Activated CD4-positive, alpha-beta memory T cell treated with anti-CD3 and anti-CD28 coated beads, Interleukin-2, amount 10 ng/mL, durations not matched to agents 7 days and 5 days (primary cell): Measurements from ENCODE around the gene MAP3K14. TPM values are rescaled to one million over a fixed set of nuclear protein-coding genes. Genes with fewer than 3 reads are reported as not detected.
"Not testable (repeated sequence)": the region's sequence is repeated elsewhere in the genome, so short reads cannot be mapped to it uniquely, and the experiment has no call there.

Experiments used
- CTCF ChIA-PET: fragments of 350-600 bp; sonication (Branson Sonifier 250); formaldehyde crosslinking; loops from one replicate; lab custom pipeline; 2021; ENCODE audit warnings: antibody characterized with exemption, inconsistent platforms; lab: Charles Lee
- POLR2A ChIA-PET: fragments of 350-600 bp; sonication (Branson Sonifier 250); formaldehyde crosslinking; loops from one replicate; lab custom pipeline; 2021; ENCODE audit warnings: antibody characterized with exemption; lab: Charles Lee
- DNase-seq: peaks from one replicate; pipeline ENCODE4 v3.0.0-alpha.2; 2020
- H3K27ac Mint-ChIP-seq: one replicate; pipeline ENCODE4 v1.8.0; 2021; ENCODE audit warnings: mild to moderate bottlenecking, mixed read lengths
- H3K27me3 Mint-ChIP-seq: one replicate; pipeline ENCODE4 v1.8.0; 2021; ENCODE audit warnings: mixed read lengths
- H3K36me3 Mint-ChIP-seq: one replicate; pipeline ENCODE4 v1.8.0; 2021; ENCODE audit warnings: low read depth, mixed read lengths
- H3K4me1 Mint-ChIP-seq: one replicate; pipeline ENCODE4 v1.8.0; 2021; ENCODE audit warnings: mixed read lengths
- H3K4me3 Mint-ChIP-seq: one replicate; pipeline ENCODE4 v1.8.0; 2021; ENCODE audit warnings: mild to moderate bottlenecking, mixed read lengths
- H3K9me3 Mint-ChIP-seq: one replicate; pipeline ENCODE4 v1.8.0; 2021; ENCODE audit warnings: mixed read lengths
- total RNA-seq, 2 experiments: library from RNA; stranded (reverse); gene quantifications; one replicate each; pipeline ENCODE4 v1.2.3, GENCODE V29; 2021

MAP3K14 gene
- total RNA-seq, 2 experiments from 2014 or later, result 28.7 to 30.6 TPM

GRCh38 chr17:45311401-45311759 is 5.4 kb downstream of the MAP3K14 start:
- H3K4me1 Mint-ChIP-seq, result peaks cover 79% of the 10 kb centered on the region
- H3K4me3 Mint-ChIP-seq, result peak overlapping the region; percentile 65
- ChIA-PET POLR2A (interaction anchor here (0.9 to 12.9 kb wide), 16 partner anchors 8 to 250 kb away, joined by 3 to 337 read pairs (median 10); partner anchors contain the start of genes FMNL1, HEXIM1, HEXIM2 and NMT1), CTCF (interaction anchor here (0.9 to 4.3 kb wide), 16 partner anchors 11 to 176 kb away, joined by 3 to 54 read pairs (median 5); partner anchors contain the start of genes ACBD4 and HEXIM1)
- no peak for DNase-seq
- H3K9me3 Mint-ChIP-seq, result no peaks in the 10 kb centered on the region
- peak overlapping the region; percentile 93 for H3K27ac Mint-ChIP-seq
- no peaks in the 10 kb centered on the region for H3K27me3 Mint-ChIP-seq
- H3K36me3 Mint-ChIP-seq, result peaks cover 80% of the 10 kb centered on the region

GRCh38 chr17:45310380-45311324 is 6.2 kb downstream of the MAP3K14 start:
- ChIA-PET CTCF (interaction anchor here (0.9 to 4.3 kb wide), 13 partner anchors 10 to 175 kb away, joined by 3 to 54 read pairs (median 5); partner anchors contain the start of gene ACBD4), POLR2A (interaction anchor here (0.7 to 12.9 kb wide), 11 partner anchors 9 to 161 kb away, joined by 3 to 337 read pairs (median 11); partner anchors contain the start of genes FMNL1, HEXIM1 and HEXIM2)
- H3K4me1 Mint-ChIP-seq, result peaks cover 86% of the 10 kb centered on the region
- peak overlapping the region; percentile 93 for H3K27ac Mint-ChIP-seq
- no peaks in the 10 kb centered on the region for H3K27me3 Mint-ChIP-seq
- DNase-seq, result no peak
- peaks cover 80% of the 10 kb centered on the region for H3K36me3 Mint-ChIP-seq
- H3K4me3 Mint-ChIP-seq, result peak overlapping the region; percentile 65
- no peaks in the 10 kb centered on the region for H3K9me3 Mint-ChIP-seq

- Mint-ChIP-seq H3K4me3 (no peak overlapping the region), H3K27me3 (no peaks in the 10 kb centered on the region), H3K36me3 (peaks cover 76% of the 10 kb centered on the region), H3K27ac (peak overlapping the region; percentile 34), H3K4me1 (peaks cover 86% of the 10 kb centered on the region), H3K9me3 (no peaks in the 10 kb centered on the region)
- ChIA-PET POLR2A (interaction anchor here (3.9 to 12.9 kb wide), 3 partner anchors 8 to 160 kb away, joined by 20 to 337 read pairs (median 135); partner anchors contain the start of genes FMNL1, HEXIM1 and MAP3K14), CTCF (interaction anchor here (4.3 kb wide), 1 partner anchor 33 kb away, joined by 54 read pairs; no protein-coding TSS in a partner anchor)
- no peak for DNase-seq
Observed at GRCh38 chr17:45309400-45309799, 7.4 kb downstream of the MAP3K14 start.

GRCh38 chr17:45308840-45309239 is 8.0 kb downstream of the MAP3K14 start:
- Mint-ChIP-seq H3K27me3 (no peaks in the 10 kb centered on the region), H3K27ac (peak overlapping the region; percentile 34), H3K4me1 (peaks cover 86% of the 10 kb centered on the region), H3K9me3 (no peaks in the 10 kb centered on the region), H3K36me3 (peaks cover 75% of the 10 kb centered on the region), H3K4me3 (no peak overlapping the region)
- CTCF ChIA-PET, result interaction anchor here (0.9 to 1.9 kb wide), 3 partner anchors 8 to 32 kb away, joined by 3 to 9 read pairs (median 3); partner anchors contain the start of gene MAP3K14
- no peak for DNase-seq
- POLR2A ChIA-PET, result interaction anchor here (0.9 to 12.9 kb wide), 4 partner anchors 9 to 160 kb away, joined by 3 to 337 read pairs (median 70); partner anchors contain the start of genes FMNL1, HEXIM1 and MAP3K14

GRCh38 chr17:45308016-45308365 is 8.8 kb downstream of the MAP3K14 start:
- CTCF ChIA-PET, result interaction anchor here (1.0 to 1.9 kb wide), 2 partner anchors 11 to 31 kb away, joined by 3 to 9 read pairs; no protein-coding TSS in a partner anchor
- no peaks in the 10 kb centered on the region for H3K9me3 Mint-ChIP-seq
- H3K27me3 Mint-ChIP-seq, result no peaks in the 10 kb centered on the region
- H3K27ac Mint-ChIP-seq, result peak overlapping the region; percentile 75
- peaks cover 69% of the 10 kb centered on the region for H3K36me3 Mint-ChIP-seq
- peaks cover 86% of the 10 kb centered on the region for H3K4me1 Mint-ChIP-seq
- POLR2A ChIA-PET, result interaction anchor here (0.9 to 9.9 kb wide), 7 partner anchors 10 to 159 kb away, joined by 3 to 135 read pairs (median 4); partner anchors contain the start of genes HEXIM1, HEXIM2 and MAP3K14
- DNase-seq, result no peak
- H3K4me3 Mint-ChIP-seq, result peak overlapping the region; percentile 36

- H3K4me1 Mint-ChIP-seq, result peaks cover 86% of the 10 kb centered on the region
- no peaks in the 10 kb centered on the region for H3K9me3 Mint-ChIP-seq
- ChIA-PET POLR2A (interaction anchor here (0.9 to 9.9 kb wide), 10 partner anchors 10 to 159 kb away, joined by 3 to 135 read pairs (median 3); partner anchors contain the start of genes HEXIM1, HEXIM2 and MAP3K14), CTCF (interaction anchor here (1.9 to 2.0 kb wide), 3 partner anchors 9 to 30 kb away, joined by 6 to 11 read pairs (median 9); partner anchors contain the start of gene MAP3K14)
- peak; percentile 51 for DNase-seq
- peak overlapping the region; percentile 75 for H3K27ac Mint-ChIP-seq
- no peak overlapping the region for H3K4me3 Mint-ChIP-seq
- H3K27me3 Mint-ChIP-seq, result no peaks in the 10 kb centered on the region
- peaks cover 71% of the 10 kb centered on the region for H3K36me3 Mint-ChIP-seq
Observed at GRCh38 chr17:45307290-45308015, 9.4 kb downstream of the MAP3K14 start.

- Mint-ChIP-seq H3K4me3 (no peak overlapping the region), H3K9me3 (no peaks in the 10 kb centered on the region), H3K27ac (peak overlapping the region; percentile 55), H3K4me1 (peaks cover 85% of the 10 kb centered on the region), H3K27me3 (no peaks in the 10 kb centered on the region), H3K36me3 (peaks cover 67% of the 10 kb centered on the region)
- no peak for DNase-seq
- POLR2A ChIA-PET, result interaction anchor here (0.9 to 9.9 kb wide), 7 partner anchors 11 to 102 kb away, joined by 3 to 135 read pairs (median 3); partner anchors contain the start of gene MAP3K14
- CTCF ChIA-PET, result interaction anchor here (1.3 to 2.0 kb wide), 4 partner anchors 10 to 79 kb away, joined by 5 to 11 read pairs (median 8); partner anchors contain the start of gene MAP3K14
Observed at GRCh38 chr17:45306623-45307022, 10.2 kb downstream of the MAP3K14 start.

GRCh38 chr17:45306094-45306493 is 10.7 kb downstream of the MAP3K14 start:
- H3K4me3 Mint-ChIP-seq, result no peak overlapping the region
- peak overlapping the region; percentile 55 for H3K27ac Mint-ChIP-seq
- H3K9me3 Mint-ChIP-seq, result no peaks in the 10 kb centered on the region
- H3K36me3 Mint-ChIP-seq, result peaks cover 62% of the 10 kb centered on the region
- H3K27me3 Mint-ChIP-seq, result no peaks in the 10 kb centered on the region
- CTCF ChIA-PET, result interaction anchor here (1.3 to 2.0 kb wide), 3 partner anchors 10 to 79 kb away, joined by 5 to 11 read pairs (median 6); partner anchors contain the start of gene MAP3K14
- POLR2A ChIA-PET, result interaction anchor here (1.0 to 9.9 kb wide), 3 partner anchors 10 to 13 kb away, joined by 4 to 135 read pairs (median 16); partner anchors contain the start of gene MAP3K14
- no peak for DNase-seq
- peaks cover 83% of the 10 kb centered on the region for H3K4me1 Mint-ChIP-seq

- ChIA-PET CTCF (interaction anchor here (1.3 to 2.0 kb wide), 2 partner anchors 11 to 80 kb away, joined by 5 to 11 read pairs; partner anchors contain the start of gene MAP3K14), POLR2A (interaction anchor here (4.5 to 9.9 kb wide), 2 partner anchors 12 kb away, joined by 16 to 135 read pairs; partner anchors contain the start of gene MAP3K14)
- Mint-ChIP-seq H3K4me3 (no peak overlapping the region), H3K36me3 (peaks cover 59% of the 10 kb centered on the region), H3K27me3 (no peaks in the 10 kb centered on the region), H3K4me1 (peaks cover 81% of the 10 kb centered on the region), H3K27ac (peak overlapping the region; percentile 55), H3K9me3 (no peaks in the 10 kb centered on the region)
- DNase-seq, result no peak
Observed at GRCh38 chr17:45305530-45306087, 11.2 kb downstream of the MAP3K14 start.

- H3K36me3 Mint-ChIP-seq, result peaks cover 55% of the 10 kb centered on the region
- POLR2A ChIA-PET, result interaction anchor here (1.0 to 9.9 kb wide), 4 partner anchors 9 to 154 kb away, joined by 4 to 135 read pairs (median 17); partner anchors contain the start of genes HEXIM1 and MAP3K14
- H3K4me3 Mint-ChIP-seq, result no peak overlapping the region
- CTCF ChIA-PET, result interaction anchor here (0.7 to 5.4 kb wide), 7 partner anchors 9 to 83 kb away, joined by 3 to 28 read pairs (median 4); no protein-coding TSS in a partner anchor
- peaks cover 79% of the 10 kb centered on the region for H3K4me1 Mint-ChIP-seq
- peak; percentile 48 for DNase-seq
- peak overlapping the region; percentile 85 for H3K27ac Mint-ChIP-seq
- no peaks in the 10 kb centered on the region for H3K9me3 Mint-ChIP-seq
- no peaks in the 10 kb centered on the region for H3K27me3 Mint-ChIP-seq
Observed at GRCh38 chr17:45302649-45303173, 14.1 kb downstream of the MAP3K14 start.

- H3K4me3 Mint-ChIP-seq, DNase-seq, H3K9me3 Mint-ChIP-seq, H3K27me3 Mint-ChIP-seq: not testable (repeated sequence)
- Mint-ChIP-seq H3K4me1 (peaks cover 78% of the 10 kb centered on the region), H3K36me3 (peaks cover 52% of the 10 kb centered on the region), H3K27ac (peak overlapping the region; percentile 85)
- POLR2A ChIA-PET, result interaction anchor here (1.0 to 9.9 kb wide), 4 partner anchors 9 to 154 kb away, joined by 4 to 135 read pairs (median 17); partner anchors contain the start of genes HEXIM1 and MAP3K14
- CTCF ChIA-PET, result interaction anchor here (0.6 to 5.4 kb wide), 8 partner anchors 9 to 83 kb away, joined by 3 to 28 read pairs (median 4); no protein-coding TSS in a partner anchor
Observed at GRCh38 chr17:45302220-45302619, 14.6 kb downstream of the MAP3K14 start.
